Activated naive CD4-positive, alpha-beta T cell treated with anti-CD3 and anti-CD28 coated beads, Interleukin-2, amount 50 U/mL, for 72 hours (primary cell): Measurements from ENCODE around the gene C16orf86. TPM values are rescaled to one million over a fixed set of nuclear protein-coding genes. Genes with fewer than 3 reads are reported as not detected.

Experiments
- ATAC-seq, 2 donors: fragments of 150-1000 bp; cut with Tn5 transposase; 2 replicates each; pipeline ENCODE4 v1.10.0; 2021; ENCODE audit warnings: mild to moderate bottlenecking in 2 of 2, moderate library complexity in 2 of 2
- DNase-seq, 2 donors: peaks; one replicate each; pipeline ENCODE4 v3.0.0; 2021 to 2022; ENCODE audit warnings: low spot score in 2 of 2
- H3K27ac Mint-ChIP-seq, 2 donors: one replicate each; pipeline ENCODE4 v1.8.0; 2022; ENCODE audit warnings: mild to moderate bottlenecking in 2 of 2, mixed read lengths in 2 of 2
- H3K36me3 Mint-ChIP-seq, 2 donors: one replicate each; pipeline ENCODE4 v1.8.0; 2022; ENCODE audit warnings: mixed read lengths in 2 of 2
- H3K9me3 Mint-ChIP-seq, 2 donors: one replicate each; pipeline ENCODE4 v1.8.0; 2022; ENCODE audit warnings: mixed read lengths in 2 of 2
- total RNA-seq, 2 donors: library from RNA; stranded (reverse); gene quantifications; one replicate each; pipeline ENCODE4 v1.2.3, GENCODE V29; 2022

Gene C16orf86
- total RNA-seq, 2 donors from 2014 or later: 2.0 to 2.1 TPM

DNA sequence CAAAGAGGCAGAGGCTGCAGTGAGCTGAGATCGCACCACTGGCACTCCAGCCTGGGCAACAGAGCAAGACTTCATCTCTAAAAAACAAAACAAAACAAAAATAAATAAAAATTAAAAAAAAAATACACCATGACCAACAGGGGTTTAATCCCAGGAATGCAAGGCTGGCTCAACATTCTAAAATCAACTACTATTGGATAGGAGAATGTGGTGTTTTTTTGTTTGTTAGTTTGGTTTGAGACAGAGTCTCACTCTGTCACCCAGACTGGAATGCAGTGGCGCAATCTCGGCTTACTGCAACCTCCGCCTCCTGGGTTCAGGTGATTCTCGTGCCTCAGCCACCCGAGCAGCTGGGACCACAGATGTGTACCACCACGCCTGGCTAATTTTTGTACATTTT is 32.7 kb downstream of the C16orf86 start:
- H3K27ac Mint-ChIP-seq: no peak overlapping the region
- ATAC-seq (no peak), DNase-seq (no peak)
- H3K36me3 Mint-ChIP-seq: peaks cover 0 to 7% of the 10 kb centered on the region in 2 donors
- H3K9me3 Mint-ChIP-seq: no peaks in the 10 kb centered on the region

DNA sequence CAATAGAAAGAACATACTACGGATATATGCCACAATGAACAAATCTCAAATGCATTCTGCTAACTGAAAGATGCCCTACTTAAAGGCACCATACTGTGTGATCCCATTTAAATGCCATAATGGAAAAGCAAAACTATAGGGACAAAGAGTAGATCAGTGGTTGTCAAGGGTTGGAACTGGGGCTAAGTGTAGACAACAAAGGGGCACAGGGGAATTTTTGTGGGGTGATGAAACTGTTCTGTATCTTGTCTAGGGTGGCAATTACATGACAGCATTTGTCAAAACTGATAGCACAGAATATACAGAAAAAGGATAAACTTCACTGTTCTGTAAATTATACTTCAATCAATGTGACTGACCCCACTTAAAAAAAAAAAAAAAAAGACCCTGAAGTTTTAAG is 34.8 kb downstream of the C16orf86 start:
- no peaks in the 10 kb centered on the region for H3K9me3 Mint-ChIP-seq
- no peak for DNase-seq
- no peak for ATAC-seq
- peaks cover 0 to 7% of the 10 kb centered on the region in 2 donors for H3K36me3 Mint-ChIP-seq
- H3K27ac Mint-ChIP-seq: no peak overlapping the region

GRCh38 chr16:67702130-67702529 is 35.5 kb downstream of the C16orf86 start:
- H3K9me3 Mint-ChIP-seq: no peaks in the 10 kb centered on the region
- no peak overlapping the region for H3K27ac Mint-ChIP-seq
- ATAC-seq: no peak

GRCh38 chr16:67703626-67704025 is 37.0 kb downstream of the C16orf86 start:
- H3K9me3 Mint-ChIP-seq: no peaks in the 10 kb centered on the region
- peak overlapping the region; percentile 61 to 86 for H3K27ac Mint-ChIP-seq
- DNase-seq (no peak), ATAC-seq (peak; percentile 87 to 90)
- H3K36me3 Mint-ChIP-seq: peaks cover 0 to 4% of the 10 kb centered on the region in 2 donors

More at GRCh38 chr16:67702130-67702529, 35.5 kb downstream of the C16orf86 start:
- DNase-seq: no peak
- peaks cover 0 to 7% of the 10 kb centered on the region in 2 donors for H3K36me3 Mint-ChIP-seq

DNA sequence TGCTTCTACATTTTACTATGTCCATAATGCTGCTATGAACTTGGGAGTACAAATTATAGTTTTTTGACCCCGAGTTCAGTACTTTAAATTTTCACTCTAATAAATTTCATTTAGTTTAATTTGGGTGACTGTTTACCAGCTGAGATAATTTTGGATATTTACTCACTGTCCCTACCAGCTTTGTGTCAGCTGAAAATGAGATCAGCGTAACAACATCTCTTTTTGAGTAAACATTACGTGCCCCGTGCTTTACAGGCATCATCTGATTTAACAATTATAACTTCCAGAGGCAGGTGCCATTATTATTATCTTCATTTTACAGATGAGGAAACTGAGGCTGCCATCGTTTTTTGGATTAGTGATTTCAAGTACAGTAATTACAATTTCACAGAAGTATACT is 37.5 kb downstream of the C16orf86 start:
- H3K27ac Mint-ChIP-seq: peak overlapping the region in 1 of 2 donors; percentile 86
- no peak for ATAC-seq
- no peaks in the 10 kb centered on the region for H3K36me3 Mint-ChIP-seq
- no peak for DNase-seq
- no peaks in the 10 kb centered on the region for H3K9me3 Mint-ChIP-seq

DNA sequence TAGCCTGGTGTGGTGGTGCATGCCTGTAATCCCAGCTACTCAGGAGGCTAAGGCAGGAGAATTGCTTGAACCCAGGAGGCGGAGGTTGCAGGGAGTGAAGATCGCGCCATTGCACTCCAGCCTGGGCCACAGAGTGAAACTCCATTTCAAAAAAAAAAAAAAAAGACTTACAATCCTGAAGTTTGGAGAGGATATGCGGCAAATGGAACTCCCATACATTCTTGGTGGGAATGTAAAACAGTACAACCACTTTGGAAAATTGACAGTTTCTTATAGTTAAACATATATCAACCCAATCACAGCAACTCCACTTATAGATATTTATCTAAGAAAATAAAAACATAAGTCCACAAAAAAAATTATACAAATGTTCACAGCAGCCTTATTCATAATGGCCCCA is 40.6 kb downstream of the C16orf86 start:
- Mint-ChIP-seq H3K36me3 (no peaks in the 10 kb centered on the region), H3K27ac (no peak overlapping the region), H3K9me3 (no peaks in the 10 kb centered on the region)
- DNase-seq: no peak
- ATAC-seq: no peak

- no peaks in the 10 kb centered on the region for H3K9me3 Mint-ChIP-seq
- no peak for DNase-seq
- no peak for ATAC-seq
- H3K36me3 Mint-ChIP-seq: no peaks in the 10 kb centered on the region
- no peak overlapping the region for H3K27ac Mint-ChIP-seq
These were observed 41.2 kb downstream of the C16orf86 start for GRCh38 chr16:67707790-67708189.

DNA sequence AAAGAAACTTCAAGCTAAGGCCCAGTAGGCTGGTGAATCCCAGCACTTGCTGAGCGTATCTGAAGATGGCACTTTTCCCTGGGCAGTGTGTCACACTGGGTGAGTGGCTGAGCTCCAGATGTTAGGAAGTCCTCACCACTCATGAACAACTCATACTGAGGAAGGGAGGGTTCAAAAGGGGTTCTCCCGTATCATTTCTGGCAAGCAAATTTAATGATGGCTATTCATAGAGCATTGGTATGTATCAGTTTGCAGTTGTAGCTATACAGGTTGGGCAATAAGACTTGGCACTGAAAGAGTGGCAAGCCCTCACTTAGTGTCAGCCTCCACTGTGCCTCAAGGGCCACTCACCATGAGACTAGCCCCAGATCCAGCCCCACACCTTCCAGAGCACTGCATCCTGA is 41.8 kb downstream of the C16orf86 start:
- H3K27ac Mint-ChIP-seq: no peak overlapping the region
- ATAC-seq (peak in 1 of 2 donors; percentile 21), DNase-seq (no peak)
- no peaks in the 10 kb centered on the region for H3K9me3 Mint-ChIP-seq
- no peaks in the 10 kb centered on the region for H3K36me3 Mint-ChIP-seq

GRCh38 chr16:67709050-67709449 is 42.4 kb downstream of the C16orf86 start:
- ATAC-seq: no peak
- no peak for DNase-seq
- H3K27ac Mint-ChIP-seq: peak overlapping the region in 1 of 2 donors; percentile 51

DNA sequence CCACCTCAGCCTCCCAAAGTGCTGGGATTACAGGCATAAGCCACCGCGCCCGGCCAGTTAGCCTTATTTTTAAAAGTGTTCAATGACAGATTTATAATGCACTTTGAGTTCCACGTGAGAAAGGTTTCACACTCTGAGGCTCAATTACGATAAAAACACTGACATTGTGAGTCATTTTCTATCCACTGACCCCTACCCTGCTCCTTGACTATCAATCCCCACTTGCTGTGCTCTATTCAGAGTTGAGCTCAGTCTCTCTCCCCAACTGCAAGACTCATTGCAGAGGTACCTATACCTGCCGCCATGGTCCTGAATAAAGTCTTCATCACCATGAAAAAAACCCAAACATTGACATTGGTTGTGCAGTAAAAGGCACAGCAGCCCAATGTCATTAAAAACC is 44.0 kb downstream of the C16orf86 start:
- ATAC-seq: no peak
- Mint-ChIP-seq H3K9me3 (no peaks in the 10 kb centered on the region), H3K27ac (no peak overlapping the region), H3K36me3 (no peaks in the 10 kb centered on the region)
- no peak for DNase-seq

More at GRCh38 chr16:67709050-67709449, 42.4 kb downstream of the C16orf86 start:
- Mint-ChIP-seq H3K36me3 (no peaks in the 10 kb centered on the region), H3K9me3 (no peaks in the 10 kb centered on the region)

- no peak overlapping the region for H3K27ac Mint-ChIP-seq
- H3K9me3 Mint-ChIP-seq: no peaks in the 10 kb centered on the region
- ATAC-seq (no peak), DNase-seq (no peak)
- peaks cover 5 to 10% of the 10 kb centered on the region in 2 donors for H3K36me3 Mint-ChIP-seq
These were observed 47.1 kb downstream of the C16orf86 start for GRCh38 chr16:67713647-67714273.

- no peak overlapping the region for H3K27ac Mint-ChIP-seq
- no peak for DNase-seq
- no peak for ATAC-seq
- peaks cover 11 to 14% of the 10 kb centered on the region in 2 donors for H3K36me3 Mint-ChIP-seq
- no peaks in the 10 kb centered on the region for H3K9me3 Mint-ChIP-seq
These were observed 47.9 kb downstream of the C16orf86 start for GRCh38 chr16:67714522-67714921.

DNA sequence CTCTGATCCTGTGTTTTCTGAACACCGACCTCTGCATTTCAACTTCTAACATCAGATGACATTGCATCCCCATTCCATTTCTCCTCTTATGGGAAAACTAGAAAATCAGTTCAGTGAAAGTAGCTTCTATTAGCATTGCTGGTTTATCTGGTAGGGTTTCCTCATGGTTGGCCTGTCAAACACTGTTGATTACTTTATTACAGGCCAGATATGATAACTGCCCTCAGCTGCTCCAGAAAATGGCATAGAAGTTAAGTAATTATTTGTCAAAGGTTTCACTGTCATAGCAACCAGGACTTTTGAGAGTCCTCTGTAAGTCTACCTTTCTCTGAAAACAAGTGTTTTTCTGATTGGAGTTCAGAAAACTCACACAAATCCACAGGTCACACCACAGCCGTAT is 49.5 kb downstream of the C16orf86 start:
- no peaks in the 10 kb centered on the region for H3K9me3 Mint-ChIP-seq
- ATAC-seq: no peak
- H3K27ac Mint-ChIP-seq: no peak overlapping the region

More for the DNA sequence above, 49.5 kb downstream of the C16orf86 start:
- no peak for DNase-seq
- peaks cover 11 to 14% of the 10 kb centered on the region in 2 donors for H3K36me3 Mint-ChIP-seq

Other genes starting within 250 kb of the C16orf86 start
- 1 to 10 TPM; 1.3 to 2.7 TPM for gene HSD11B2, start 235.7 kb upstream of the C16orf86 start, total RNA-seq
- gene ATP6V0D1, start 185.7 kb upstream of the C16orf86 start, total RNA-seq: 10 to 100 TPM; 20.4 to 22.5 TPM
- under 1 TPM in 1 of 2 donors, not detected in 1; 0.64 TPM for gene AGRP, start 183.3 kb upstream of the C16orf86 start, total RNA-seq
- gene RIPOR1, start 138.0 kb upstream of the C16orf86 start, total RNA-seq: 10 to 100 TPM; 34.1 to 41.4 TPM
- 10 to 100 TPM; 51.5 to 62.1 TPM for gene CTCF, start 104.3 kb upstream of the C16orf86 start, total RNA-seq
- 100 to 1,000 TPM; 133 to 180 TPM for gene CARMIL2, start 21.7 kb upstream of the C16orf86 start, total RNA-seq
- gene ACD, start 6.6 kb upstream of the C16orf86 start, total RNA-seq: 10 to 100 TPM; 54.0 to 58.0 TPM
- 10 to 100 TPM; 10.8 to 17.6 TPM for gene PARD6A, start 5.9 kb upstream of the C16orf86 start, total RNA-seq
- gene ENKD1, start 64 bp upstream of the C16orf86 start, total RNA-seq: 10 to 100 TPM in 1 of 2 donors, 1 to 10 TPM in 1; 2.4 to 11.0 TPM
- gene GFOD2, start 52.5 kb downstream of the C16orf86 start, total RNA-seq: 10 to 100 TPM; 10.9 to 12.9 TPM
- gene RANBP10, start 139.7 kb downstream of the C16orf86 start, total RNA-seq: 10 to 100 TPM; 18.3 to 21.2 TPM
- under 1 TPM in 1 of 2 donors, not detected in 1; 0.35 TPM for gene TSNAXIP1, start 140.1 kb downstream of the C16orf86 start, total RNA-seq
- gene THAP11, start 175.5 kb downstream of the C16orf86 start, total RNA-seq: 10 to 100 TPM; 26.9 to 43.2 TPM
- gene NUTF2, start 180.1 kb downstream of the C16orf86 start, total RNA-seq: 100 to 1,000 TPM; 111 to 160 TPM
- gene CENPT, start 180.9 kb downstream of the C16orf86 start, total RNA-seq: 10 to 100 TPM; 49.5 to 86.4 TPM
- gene EDC4, start 206.2 kb downstream of the C16orf86 start, total RNA-seq: 100 to 1,000 TPM; 108 to 117 TPM
- gene NRN1L, start 218.1 kb downstream of the C16orf86 start, total RNA-seq: under 1 TPM in 1 of 2 donors, not detected in 1; 0.78 TPM
- 10 to 100 TPM in 1 of 2 donors, 1 to 10 TPM in 1; 3.5 to 11.6 TPM for gene PSKH1, start 226.4 kb downstream of the C16orf86 start, total RNA-seq